Stimulated activated CD4-positive, alpha-beta T cell treated with anti-CD3 and anti-CD28 coated beads, Interleukin-2, amount 100 ng/mL, for 4 hours (primary cell): ENCODE results near the gene EGFL7.

Source experiments
- DNase-seq: peaks from one replicate; pipeline ENCODE4 v3.0.0-alpha.2; 2020; ENCODE audit warnings: low read depth

The EGFL7 gene

DNA sequence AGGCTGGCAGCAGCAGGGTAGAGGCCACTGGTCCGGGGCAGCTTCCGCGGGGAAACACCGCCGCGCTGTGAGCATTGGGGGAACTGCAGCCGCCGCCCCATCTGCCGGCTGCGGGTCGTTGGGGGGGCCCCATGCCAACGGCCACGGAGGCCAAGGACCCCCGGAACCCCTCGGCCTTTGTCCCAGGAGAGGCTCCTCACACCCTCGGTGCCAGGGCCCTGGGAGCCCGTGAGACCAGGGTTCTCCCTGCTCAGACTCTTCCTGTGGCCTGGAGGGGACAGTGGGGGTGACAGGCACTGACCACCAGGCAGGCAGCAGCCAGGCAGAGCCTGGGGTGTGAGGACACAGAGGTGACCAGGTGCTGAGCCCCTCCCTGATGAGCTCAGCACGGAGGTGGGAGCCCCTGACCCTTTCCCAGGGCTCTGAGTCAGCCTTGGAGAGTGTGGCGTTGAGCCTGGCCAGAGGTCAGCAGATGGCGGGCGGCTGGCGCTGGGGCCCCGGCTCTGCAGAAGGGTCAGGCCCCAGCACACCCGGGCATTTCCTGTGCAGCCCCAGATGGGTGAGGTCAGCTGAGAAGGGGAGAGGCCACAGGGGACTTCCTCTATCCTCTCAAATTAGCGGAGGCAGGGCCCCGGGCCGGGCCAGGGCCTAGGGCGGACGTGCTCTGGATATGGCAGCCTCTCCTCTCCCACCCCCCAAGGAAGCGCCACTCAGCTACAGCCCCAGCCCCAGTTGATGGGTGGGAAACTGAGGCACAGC is 17.9 kb upstream of the EGFL7 start:
- DNase-seq, result peak; percentile 63

DNA sequence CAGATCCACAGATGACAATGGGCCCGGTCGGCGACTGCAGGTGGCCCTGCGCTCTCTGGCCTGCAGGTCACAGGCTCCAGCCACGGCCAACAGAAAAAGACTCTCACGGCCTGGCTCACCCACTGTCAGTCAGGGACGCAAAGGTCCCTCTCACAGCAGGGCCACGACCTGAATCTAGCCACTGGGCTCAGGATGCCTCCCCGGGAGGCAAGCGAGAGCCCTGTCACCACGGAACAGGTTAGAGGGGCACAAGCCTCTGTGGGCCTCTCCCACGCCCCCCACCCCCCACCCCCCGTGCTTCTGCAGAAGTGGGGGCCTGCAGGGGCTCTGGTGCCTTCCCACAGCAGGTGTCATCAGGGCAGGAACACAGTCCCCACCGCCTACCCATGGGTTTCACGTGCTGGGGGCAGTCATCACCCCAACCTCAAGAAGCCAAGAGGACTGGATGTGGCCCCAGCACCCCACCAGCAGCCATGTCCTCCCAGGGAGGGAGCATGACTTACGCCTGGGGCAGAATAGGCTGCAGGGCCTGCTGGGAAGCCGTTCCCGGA is 17.3 kb upstream of the EGFL7 start:
- no peak for DNase-seq

DNA sequence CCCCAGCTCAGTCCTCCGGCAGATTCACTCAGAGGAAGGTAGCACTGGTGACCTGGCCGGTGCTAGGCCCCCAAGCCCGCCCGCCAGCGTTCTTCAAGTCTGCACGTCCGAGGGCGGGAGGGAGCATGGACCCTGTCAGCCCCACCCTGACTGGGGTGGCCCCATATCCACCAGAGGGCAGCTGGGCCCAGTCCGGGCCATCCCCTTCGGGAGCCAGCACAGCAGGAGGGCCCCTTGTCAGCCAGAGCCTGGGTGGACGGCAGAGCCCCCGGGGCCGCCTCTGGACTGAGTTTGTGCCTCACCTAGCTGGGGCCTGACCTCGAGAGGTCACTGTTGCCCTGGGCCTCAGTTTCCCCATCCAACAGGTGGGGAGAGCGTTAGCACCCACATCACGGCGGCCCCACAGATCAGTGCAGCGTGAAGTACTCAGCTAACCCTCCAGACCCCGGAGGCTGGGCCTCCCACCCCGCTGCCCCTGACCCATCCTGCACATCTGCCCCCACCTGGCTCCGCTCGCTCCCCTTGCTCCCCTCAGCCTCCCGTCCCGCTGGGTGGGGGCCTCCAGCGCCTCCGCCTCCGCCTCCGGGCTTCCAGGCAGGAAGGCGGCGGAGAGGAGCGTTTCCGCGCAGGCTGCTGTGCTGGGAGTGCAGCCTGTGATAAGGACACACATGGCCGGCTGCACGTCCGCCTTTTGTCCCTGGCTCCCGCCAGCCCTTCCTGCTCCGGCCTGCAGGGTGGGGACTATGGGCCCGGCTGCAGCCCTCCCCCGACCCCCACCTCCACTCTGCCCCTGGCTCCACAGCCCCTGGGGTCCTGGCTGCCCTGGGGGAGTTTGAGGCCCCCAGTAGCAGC is 16.6 kb upstream of the EGFL7 start:
- DNase-seq, result no peak

DNA sequence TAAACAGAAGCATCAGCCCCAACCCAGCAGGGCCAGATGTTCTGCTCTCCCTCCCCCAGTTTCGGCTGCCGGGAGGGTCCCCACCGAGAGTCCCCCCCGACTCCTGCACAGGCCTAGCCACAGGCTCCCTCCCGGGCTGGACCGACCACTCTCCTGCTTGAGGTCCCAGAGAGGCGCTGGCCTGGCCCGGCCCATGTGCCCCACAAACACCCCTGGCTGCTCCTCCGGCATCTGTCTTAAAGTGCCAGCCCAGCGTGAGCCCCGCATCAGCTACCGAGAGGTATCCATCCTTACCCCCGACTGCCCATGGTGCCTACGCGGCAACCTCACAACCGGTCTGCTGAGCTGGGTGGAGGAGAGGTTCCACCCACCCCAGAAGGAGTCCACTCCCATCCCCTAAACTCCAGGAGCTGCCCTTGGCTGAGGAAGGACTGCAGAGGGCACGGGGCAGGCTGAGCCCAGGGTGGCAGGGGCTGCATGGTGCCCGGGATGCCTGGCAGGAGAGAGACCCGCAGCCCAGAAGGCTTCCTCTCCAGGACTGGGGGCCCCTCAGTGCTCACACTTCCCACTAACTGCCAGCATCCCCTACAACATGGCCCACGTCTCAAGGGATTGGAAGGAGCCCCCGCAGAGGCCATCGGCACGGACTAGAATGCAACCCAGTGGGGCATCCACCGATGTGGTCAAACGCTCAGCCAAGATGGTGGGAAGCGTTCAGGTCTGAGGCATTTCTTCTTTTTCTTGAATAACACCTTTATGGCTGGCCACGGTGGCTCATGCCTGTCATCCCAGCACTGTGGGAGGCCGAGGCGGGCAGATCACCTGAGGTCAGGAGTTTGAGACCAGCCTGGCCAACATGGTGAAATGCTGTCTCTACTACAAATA is 15.6 kb upstream of the EGFL7 start:
- no peak for DNase-seq

DNA sequence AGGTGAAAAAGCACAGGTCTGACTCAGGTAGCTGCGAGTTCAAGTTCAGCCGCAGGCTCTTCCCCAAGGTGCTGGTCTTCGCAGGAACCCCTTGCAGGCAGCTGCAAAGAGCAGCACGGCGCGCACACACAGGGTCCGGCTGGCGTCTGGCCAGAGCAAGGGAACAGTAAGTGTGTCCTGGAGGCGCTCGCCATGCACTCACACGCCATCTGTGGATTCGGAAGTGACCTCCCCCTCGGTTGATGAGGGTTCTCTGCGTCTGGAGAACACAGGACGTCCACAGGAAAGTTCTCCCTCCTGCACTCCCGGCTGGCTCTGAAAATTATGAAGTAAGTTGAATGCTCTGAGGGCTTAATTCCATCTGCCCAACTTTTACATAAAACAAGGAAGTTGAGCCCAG is 14.0 kb upstream of the EGFL7 start:
- DNase-seq, result no peak

DNA sequence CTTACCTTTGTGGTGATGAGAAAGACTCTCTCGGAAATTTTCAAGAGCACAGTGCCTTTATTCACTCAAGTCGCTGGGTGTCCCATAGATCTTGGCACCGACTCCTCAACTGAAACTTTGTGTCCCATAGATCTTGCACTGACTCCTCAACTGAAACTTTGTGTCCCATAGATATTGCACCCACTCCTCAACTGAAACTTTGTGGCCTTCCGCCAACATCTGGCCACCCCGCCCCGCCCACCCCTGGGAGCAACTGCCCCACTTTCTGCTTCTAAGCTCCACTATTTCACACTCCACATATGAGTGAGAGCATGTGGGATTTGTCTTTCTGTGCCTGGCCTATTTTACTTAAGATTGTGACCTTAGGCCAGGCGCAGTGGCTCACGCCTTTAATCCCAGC is 12.7 kb upstream of the EGFL7 start:
- DNase-seq, result no peak

DNA sequence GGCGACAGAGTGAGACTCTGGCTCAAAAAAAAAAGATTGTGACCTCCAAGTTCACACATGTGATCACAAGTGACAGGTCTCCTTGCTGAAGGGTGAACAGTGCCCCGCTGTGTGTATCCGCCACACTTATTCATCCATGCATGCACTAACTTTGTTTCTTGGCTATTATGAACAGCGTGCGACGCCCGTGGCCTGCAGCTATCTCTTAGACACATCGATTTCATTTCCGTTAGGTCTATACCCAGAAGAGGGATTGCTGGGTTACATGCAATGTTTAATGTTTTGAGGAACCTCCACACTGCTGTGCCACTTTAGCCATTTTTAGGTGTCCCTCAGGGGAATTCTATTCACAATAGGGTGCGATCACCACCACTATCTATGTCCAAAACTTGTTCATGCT is 12.1 kb upstream of the EGFL7 start:
- DNase-seq, result no peak

DNA sequence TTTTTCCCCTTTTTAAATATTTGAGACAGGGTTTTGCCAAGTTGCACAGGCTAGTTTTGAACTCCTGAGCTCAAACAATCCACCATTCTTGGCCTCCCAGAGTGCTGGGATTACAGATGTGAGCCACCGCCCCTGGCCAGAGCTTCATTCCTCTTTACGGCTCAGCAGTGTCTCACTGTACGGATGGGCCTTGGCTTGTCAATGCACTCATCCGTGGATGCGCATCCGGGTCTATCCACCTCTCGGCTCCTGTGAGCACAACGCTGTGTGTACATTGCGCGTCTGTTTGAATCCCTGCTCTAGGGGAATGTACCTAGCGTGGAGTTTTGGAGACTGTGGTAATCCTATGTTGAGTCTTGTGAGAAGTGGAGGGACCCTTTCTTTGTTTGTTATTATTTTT is 10.9 kb upstream of the EGFL7 start:
- no peak for DNase-seq

DNA sequence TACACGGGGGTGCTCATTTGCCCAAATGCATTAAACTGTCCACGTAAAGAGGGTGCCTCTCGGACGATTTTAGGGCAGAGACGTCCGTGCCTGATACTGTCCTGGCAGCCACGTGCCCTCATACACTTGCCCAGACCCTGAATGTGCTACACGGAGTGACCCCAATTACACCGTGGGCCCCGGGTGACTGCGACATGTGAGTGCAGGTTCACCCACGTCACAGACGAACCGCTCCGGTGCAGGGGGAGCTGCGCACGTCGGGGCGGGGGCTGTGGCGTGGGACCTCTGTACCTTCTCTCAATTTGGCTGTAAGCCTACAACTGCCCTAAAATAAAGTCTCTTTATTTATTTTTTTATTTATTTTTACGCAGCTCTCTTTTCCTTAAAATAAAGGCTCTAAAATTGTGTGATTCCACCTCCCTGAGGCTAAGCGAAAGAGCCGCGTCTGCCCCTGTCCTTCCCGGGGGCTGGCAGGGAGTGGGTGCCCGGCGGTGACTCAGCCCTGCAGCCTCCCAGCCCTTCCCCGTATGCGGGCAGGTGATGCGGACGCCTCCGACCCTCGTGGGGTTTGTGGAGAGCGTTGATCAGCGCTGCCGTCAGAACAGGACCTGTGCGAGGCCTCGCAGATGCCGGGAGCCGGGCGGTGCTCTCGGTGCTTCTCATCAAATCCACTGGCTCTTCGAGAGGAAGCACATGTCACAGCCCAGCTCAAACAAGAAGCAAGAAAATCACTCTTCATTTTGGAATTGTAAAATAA is 9.2 kb upstream of the EGFL7 start:
- DNase-seq, result no peak

DNA sequence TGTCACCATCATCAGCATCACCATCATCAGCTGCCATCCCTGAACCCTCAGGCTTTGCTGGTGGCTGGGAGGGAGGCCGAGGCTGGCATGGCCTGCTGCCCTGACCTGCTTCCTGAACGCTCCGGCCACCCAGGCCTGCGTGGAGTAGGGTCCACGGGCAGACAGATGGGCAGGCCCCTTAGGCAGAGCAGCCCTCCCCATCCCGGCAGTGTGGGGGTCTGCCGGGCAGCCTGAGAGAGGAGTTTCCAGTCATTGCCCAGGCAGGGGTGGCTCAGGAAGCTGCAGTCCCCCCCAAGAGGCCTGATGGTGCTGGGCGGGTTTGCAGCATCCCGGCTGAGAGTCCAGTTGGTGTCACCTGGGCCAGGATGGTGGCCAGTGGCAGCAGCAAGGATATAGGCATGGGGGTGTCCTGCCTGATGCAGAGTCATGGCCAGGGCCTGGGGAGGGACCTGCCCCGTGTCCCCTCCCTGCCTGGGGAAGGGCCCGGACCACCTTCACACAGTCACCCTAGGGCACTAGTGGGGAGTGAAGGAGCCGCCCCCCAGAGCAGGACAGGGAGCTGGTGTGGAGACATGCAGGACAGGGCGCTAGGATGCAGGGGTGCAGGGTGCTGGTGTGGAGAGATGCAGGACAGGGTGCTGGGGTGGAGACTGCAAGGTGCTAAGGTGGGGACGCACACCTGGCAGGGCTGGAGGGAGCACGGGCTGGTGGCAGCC is 7.7 kb upstream of the EGFL7 start:
- no peak for DNase-seq

DNA sequence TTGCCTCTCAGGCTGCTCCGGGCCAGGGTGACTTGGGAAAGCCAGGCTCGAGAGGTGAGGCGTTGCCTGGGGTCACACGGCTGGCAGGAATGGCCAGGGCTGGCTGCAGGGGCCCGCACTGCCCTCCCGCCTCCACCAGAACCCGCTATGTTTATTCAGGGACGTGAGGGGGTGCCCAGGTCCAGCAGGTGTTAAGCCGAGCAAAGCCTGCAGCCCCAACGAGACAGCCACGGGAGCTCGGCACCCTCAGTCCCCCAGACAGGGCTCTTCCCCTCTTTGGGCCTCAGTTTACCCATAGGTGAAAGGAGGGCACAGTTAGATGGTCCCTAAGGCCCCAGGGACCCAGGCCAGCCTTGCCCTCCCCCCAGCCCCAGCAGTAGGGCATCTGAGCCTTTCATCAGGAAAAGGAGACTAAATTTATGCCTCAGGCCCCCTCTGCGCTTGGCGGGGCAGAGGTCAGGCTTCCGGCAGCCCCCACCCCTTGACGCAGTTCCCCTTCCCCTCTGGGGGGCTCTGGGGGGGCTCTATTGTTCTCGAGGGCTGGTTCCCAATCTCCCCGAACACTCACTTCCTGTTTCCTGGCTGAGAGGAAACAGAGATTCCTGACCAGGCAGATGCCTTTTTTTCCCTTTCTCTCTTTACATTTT is 7.1 kb upstream of the EGFL7 start:
- DNase-seq, result no peak

DNA sequence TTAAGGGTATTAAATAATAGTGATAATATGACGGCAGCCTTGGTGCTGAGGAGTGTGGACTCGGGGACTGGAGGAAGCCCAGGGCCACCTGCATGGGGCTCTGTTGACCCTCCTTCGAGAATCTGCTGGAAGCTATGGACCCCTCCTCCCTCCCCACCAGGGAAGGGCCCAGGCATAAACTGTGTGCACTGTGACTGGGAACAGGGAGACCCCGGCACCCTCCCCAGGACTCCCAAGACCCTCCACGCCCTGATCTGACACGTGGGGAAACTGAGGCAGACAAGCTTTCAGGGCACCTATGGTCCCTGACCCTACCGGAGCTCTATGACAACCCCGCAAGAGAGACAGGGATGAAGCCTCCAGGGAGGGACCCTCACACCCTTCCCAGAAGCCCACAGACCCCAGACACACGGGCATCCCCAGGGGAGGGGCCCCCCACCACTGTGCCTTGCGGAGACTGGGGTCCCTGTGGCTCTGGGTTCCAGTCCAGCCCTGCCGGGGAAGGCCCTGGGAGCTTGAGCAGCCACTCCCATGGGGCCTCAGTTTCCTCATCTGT is 6.5 kb upstream of the EGFL7 start:
- no peak for DNase-seq

DNA sequence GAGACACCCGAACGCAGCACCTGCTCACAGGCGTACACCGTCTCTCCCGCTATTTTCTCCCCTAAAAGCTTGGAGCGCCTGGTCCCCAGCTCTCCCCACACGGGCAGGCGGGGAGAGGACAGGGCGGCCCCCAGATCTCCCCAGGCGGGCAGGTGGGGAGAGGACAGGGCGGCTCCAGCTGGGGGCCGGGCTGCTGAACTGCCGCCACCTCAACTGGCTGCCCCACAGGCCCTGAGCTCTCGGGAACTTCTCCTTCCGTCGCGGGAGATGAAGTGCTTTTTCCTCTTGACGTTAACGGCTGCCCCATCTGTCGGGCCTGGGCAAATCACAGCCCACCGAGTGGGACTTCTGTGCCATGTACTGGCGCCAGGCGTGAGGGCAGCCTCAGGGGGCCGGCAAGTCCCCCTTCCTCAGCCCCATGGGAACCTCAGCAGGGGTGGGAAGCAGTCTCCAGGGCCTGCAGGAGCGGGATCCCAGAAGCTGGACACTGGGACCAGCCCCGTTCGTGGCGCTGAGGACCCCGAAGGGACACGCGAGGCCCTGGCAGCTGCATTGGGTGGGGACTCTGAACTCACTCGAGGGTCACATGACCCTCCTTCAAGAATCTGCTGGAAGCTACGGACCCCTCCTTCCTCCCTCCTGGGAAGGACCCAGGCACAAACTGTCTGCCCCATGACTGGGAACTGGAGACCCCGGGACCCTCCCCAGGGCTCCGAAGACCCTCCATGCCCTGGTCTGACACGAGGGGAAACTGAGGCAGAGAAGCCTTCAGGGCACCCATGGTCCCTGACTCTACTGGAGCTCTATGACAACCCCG is 5.7 kb upstream of the EGFL7 start:
- DNase-seq, result no peak

DNA sequence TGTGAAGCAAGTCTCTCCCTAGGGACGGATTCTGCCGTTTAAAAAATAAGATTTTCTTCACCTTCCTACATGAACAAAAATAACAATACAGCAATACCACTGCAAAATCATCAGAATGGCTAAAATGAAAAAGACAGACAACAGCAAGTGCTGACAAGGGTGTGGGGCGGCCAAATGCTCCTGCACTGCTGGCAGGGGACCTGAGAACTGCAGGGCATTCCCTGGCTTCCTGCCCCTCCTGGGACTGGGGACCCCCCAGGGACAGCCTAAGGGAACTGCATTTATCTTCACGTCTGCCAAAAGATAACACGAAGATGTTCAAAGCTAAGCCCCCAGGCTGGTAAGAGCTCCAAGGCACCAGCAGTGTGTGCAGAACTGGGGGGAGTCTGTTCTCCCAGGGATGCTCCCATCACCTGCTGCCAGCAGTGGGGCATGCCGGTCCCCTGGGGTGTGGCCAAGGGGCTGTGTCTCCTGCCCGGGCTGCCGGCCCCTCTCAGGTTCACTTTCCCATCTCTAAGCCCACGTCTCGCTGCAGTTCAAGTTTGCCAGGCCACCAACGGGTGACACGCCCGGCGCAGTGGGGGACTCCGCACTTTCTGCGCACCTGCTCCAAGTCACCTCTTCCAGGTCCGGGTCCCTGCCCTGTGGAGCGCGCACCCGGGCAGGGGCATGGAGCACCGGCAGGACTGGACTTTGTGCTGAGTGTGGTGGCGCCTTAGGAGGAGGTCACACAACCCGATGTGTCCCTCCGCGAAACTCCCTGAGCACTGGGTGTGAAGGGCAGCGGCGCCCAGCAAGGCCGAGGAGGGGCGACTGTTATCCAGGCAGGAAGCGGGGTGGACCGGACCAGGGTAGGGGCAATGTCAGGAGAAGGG is 4.5 kb upstream of the EGFL7 start:
- DNase-seq, result no peak

DNA sequence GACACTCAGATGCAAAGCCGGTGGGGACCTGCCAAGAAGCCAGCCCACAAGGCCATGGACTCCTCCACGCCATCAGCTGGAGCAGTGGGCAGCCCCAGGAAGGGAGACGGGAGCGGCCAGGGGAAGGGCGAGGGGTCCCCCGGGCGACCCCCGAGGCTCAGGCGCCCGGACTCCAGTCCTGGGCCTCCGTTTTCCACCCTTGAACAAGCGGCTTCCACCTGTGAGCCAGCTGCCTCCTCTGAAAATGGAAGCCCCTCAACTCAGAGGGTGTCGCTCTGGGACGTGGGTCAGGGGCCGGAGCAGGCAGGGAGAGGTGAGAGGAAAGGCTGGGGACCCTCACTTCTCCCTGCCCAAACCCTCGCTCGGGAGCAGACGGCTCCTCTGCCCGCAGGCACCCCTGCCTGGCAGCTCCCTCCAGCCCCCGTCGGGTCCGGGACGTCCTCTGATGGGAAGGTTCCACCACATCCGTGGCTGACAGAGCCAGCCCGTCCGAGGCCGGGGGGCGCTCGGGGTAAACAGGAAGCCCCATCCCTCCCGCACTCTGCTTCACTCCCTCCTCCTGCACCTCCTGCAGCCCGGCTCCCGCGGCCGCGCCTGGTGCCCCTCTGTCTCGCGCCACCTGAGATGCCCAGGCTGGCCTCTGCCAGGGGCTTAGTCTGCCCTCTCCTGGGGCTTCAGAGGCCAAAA is 3.7 kb upstream of the EGFL7 start:
- no peak for DNase-seq

DNA sequence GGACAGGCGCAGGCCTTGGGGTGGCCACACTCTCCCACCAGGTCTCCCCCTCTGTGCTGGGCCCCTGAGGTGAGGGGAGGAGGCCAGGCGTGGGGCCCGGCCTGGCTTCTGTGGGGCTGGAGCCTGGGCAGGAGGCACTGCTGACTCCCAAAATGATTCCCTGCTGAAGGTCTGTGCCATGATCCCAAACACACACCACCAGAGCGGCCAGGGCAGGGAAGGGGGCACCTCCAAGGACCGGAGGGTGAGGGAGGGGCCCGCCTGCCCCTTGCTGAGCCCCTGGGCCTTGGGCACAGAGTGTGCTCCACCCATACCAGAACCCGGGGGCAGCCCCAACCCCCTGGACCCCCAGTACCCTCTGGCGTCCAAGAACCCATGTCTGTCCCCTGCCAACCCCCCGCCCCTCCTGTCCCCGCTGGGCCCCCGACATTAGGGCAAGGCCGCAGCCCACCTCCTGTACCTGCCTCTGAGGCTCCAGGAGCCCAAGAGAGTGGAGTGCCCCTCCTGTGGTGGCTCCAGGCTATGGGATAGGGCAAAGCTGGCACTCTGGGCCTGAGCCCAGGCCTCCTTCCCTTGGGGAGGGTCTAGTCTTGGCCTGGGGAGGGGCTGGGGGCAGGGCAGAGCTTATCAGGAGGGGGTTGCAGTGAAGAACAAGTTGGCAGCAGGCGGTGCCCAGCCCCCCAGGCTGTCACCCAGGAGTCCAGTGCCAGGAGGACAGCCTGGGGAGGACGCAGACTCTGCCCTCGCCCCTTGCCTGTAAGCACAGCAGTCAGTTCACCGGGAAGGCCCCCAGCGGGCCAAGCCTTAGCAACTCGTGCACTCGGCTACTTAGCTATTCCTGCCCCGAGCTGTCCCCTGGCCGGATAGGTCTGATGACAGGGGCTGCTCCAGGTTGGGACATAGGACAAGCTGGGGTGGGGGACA is 2.6 kb upstream of the EGFL7 start:
- no peak for DNase-seq
